SU-DHL-6 (cell line): ENCODE results near the gene KCNJ16.

Experiments
- CTCF ChIP-seq: fragments of 200-600 bp; sonication (generic); IDR thresholded peaks from one replicate; pipeline ENCODE4 v1.5.1; 2017; ENCODE audit warnings: antibody characterized with exemption, mild to moderate bottlenecking, low read length, moderate library complexity; ENCODE audit not compliant: insufficient read depth, poor library complexity, severe bottlenecking
- EZH2phosphoT487 ChIP-seq: fragments of 200-600 bp; sonication (generic), shearing (Covaris generic); conservative IDR thresholded peaks from 2 replicates; pipeline ENCODE4 v1.6.1; 2018; ENCODE audit warnings: mild to moderate bottlenecking, antibody characterized with exemption, low read length, moderate library complexity, mixed read lengths

GRCh38 chr17:70089513-70090148 lies 14.6 kb downstream of the KCNJ16 start:
- no peak for TF ChIP-seq CTCF
- TF ChIP-seq EZH2phosphoT487: no peak
